Transverse colon (tissue), 3 donors: ENCODE results near the gene DENND1A.

Experiments used
- EP300 ChIP-seq: sonication (generic); formaldehyde crosslinking; IDR thresholded peaks from one replicate; pipeline ENCODE4 v1.6.1; 2017; ENCODE audit warnings: antibody characterized with exemption, low read depth
- POLR2A ChIP-seq: fragments of 450-650 bp; IDR thresholded peaks from one replicate; pipeline ENCODE4 v1.6.1; 2016; ENCODE audit warnings: antibody characterized with exemption, mild to moderate bottlenecking, moderate library complexity
- TF ChIP-seq, protein P1 (sequence below), 5 experiments: fragments of 200-600 bp in 3 of 5; fragments of 450-650 bp in 2 of 5; sonication (generic) in 3 of 5; IDR thresholded peaks; 1 replicate in 2 of 5; 2 replicates in 3 of 5; pipeline ENCODE4 v1.5.1; 2016 to 2017; ENCODE audit warnings: antibody characterized with exemption in 5 of 5, inconsistent platforms in 3 of 5, mild to moderate bottlenecking in 2 of 5, moderate library complexity in 1 of 5

DNA sequence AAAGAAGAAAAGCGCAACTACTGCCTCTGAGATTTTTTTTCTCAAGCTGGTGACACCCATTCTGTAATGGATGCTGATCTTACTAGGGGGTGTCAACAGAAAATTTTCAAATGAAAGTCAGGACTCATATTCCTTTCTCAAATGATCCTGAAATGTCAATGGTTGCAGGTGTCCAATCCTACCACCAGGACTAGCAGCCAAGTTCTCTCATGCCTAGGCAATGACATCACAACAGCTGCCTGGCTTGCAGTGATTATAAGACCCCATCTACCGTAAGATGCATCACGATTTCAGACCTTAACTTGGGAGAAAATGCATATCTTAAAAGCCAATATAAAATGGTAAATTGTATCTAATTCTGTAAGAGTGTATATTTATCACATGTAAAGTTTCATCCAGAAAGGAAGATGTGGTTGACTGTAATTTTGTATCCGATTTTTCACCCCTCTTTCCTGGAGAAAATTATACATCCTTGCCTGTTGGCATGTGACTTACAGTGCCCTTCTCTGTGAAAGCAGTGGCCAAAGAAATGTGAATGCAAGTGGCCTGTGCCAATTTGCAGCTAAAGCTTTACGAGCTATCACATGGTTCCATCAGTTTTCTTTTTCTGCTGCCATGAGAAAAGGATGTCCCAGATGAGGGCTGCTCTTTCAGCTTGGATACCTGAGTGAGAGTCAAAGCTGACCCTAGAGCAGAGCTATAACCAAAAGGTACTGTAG is 104.4 kb downstream of the DENND1A start:
- TF ChIP-seq POLR2A (no peak), EP300 (no peak)
- TF ChIP-seq, protein P1, sequence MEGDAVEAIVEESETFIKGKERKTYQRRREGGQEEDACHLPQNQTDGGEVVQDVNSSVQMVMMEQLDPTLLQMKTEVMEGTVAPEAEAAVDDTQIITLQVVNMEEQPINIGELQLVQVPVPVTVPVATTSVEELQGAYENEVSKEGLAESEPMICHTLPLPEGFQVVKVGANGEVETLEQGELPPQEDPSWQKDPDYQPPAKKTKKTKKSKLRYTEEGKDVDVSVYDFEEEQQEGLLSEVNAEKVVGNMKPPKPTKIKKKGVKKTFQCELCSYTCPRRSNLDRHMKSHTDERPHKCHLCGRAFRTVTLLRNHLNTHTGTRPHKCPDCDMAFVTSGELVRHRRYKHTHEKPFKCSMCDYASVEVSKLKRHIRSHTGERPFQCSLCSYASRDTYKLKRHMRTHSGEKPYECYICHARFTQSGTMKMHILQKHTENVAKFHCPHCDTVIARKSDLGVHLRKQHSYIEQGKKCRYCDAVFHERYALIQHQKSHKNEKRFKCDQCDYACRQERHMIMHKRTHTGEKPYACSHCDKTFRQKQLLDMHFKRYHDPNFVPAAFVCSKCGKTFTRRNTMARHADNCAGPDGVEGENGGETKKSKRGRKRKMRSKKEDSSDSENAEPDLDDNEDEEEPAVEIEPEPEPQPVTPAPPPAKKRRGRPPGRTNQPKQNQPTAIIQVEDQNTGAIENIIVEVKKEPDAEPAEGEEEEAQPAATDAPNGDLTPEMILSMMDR (IDR thresholded peaks at IDR 0.05), result no peak
